Measurements from ENCODE around the gene SORBS2. TPM values are rescaled to one million over a fixed set of nuclear protein-coding genes. Genes with fewer than 3 reads are reported as not detected.

Gene SORBS2
- total and polyA plus RNA-seq, 7 experiments from 2014 or later: 0.21 to 1.4 TPM; not detected in 5

DNA sequence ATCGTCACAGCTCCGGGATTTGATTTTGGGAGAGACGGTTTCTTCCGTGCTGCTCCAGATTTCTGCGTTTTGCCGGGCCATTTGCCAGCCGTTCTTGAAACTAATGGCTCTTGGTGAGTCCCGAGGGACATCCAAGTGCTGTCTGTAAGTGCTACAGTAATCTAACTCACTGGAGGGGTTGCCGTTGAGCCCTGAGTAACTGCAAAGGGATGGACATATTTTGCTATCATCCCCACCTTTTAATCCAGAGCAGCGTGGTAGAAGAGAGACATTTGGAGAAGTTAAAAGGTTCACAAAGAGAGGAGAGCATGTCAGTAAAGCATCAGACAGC, 187.8 kb downstream of the SORBS2 start:
- no peaks in the 10 kb centered on the region for H3K27me3 ChIP-seq (ENCODE audit: control insufficient read depth in 2 of 2, insufficient read depth in 2 of 2, low read length in 2 of 2)
- H3K27ac ChIP-seq (ENCODE audit: low read depth, low read length): no peak overlapping the region
- ChIA-PET POLR2A (no interaction called here), CTCF (no interaction called here)
- H3K36me3 Mint-ChIP-seq: no peaks in the 10 kb centered on the region
- no peak for DNase-seq
- no peak overlapping the region for H3K4me3 Mint-ChIP-seq
- H3K36me3 ChIP-seq (ENCODE audit: control insufficient read depth in 2 of 3, insufficient read depth in 3 of 3, low read length in 3 of 3): no peaks in the 10 kb centered on the region
- H3K27me3 Mint-ChIP-seq: peaks cover 5 to 19% (median 14%) of the 10 kb centered on the region in 5 donors
- no peaks in the 10 kb centered on the region for H3K9me3 ChIP-seq (ENCODE audit: control insufficient read depth in 2 of 3, low read length in 3 of 3)
- H3K27ac Mint-ChIP-seq: no peak overlapping the region
- no peak overlapping the region for H3K4me3 ChIP-seq (ENCODE audit: low read length)
- no peaks in the 10 kb centered on the region for H3K4me1 ChIP-seq (ENCODE audit: control insufficient read depth in 2 of 2, insufficient read depth in 2 of 2, low read length in 2 of 2)
- intact Hi-C loops (cut with micrococcal nuclease): no loop called here
- H3K9me3 Mint-ChIP-seq: peaks cover 0 to 1% (median 0%) of the 10 kb centered on the region in 11 donors
- no peaks in the 10 kb centered on the region for H3K4me1 Mint-ChIP-seq
- ATAC-seq: no peak

DNA sequence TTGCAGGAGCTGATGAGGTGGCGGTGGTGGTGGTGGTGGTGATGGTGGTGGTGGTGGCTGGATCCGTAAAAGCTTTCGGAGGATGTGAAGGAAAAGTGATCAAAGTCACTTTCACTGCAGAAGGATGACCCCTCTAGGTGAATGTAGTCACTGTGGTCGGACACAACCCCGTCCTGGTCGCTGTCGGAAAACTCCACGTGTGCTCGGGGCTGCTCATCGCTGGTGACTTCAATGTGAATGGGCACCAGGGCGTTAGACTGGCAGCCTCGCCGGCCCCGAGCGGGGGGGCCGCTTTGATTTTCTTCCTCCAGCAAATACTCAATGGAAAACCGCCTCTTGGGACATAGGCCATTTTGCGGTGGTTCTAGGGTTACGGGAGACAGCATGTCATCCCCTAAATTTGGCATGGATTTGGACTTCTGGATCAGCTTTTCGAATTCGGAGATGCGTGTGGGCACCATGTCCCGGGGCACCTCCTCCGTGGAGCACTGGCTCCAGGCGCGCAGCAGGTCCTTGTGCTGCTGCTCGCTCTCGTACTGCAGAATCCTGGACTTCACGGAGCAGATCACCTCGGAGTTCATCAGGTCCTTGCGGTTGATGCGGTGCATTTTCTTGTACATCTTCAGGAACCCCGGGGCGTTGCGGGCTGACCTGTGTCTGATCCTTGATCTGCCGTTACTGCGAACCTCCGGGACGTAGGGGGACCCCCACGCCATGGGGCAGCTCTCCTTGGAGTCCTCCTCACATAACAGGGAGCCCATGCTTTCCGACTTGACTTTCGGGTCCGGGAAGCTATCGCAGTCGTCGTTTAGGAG, 188.3 kb downstream of the SORBS2 start:
- ChIA-PET CTCF (no interaction called here), POLR2A (no interaction called here)
- H3K27me3 Mint-ChIP-seq: peaks cover 6 to 16% (median 9%) of the 10 kb centered on the region in 5 donors
- DNase-seq (no peak), ATAC-seq (no peak)
- Histone ChIP-seq H3K9me3 (ENCODE audit: control insufficient read depth in 2 of 3, low read length in 3 of 3) (no peaks in the 10 kb centered on the region), H3K36me3 (ENCODE audit: control insufficient read depth in 2 of 3, insufficient read depth in 3 of 3, low read length in 3 of 3) (no peaks in the 10 kb centered on the region), H3K27me3 (ENCODE audit: control insufficient read depth in 2 of 2, insufficient read depth in 2 of 2, low read length in 2 of 2) (no peaks in the 10 kb centered on the region), H3K27ac (ENCODE audit: low read depth, low read length) (no peak overlapping the region), H3K4me3 (ENCODE audit: low read length) (no peak overlapping the region), H3K4me1 (ENCODE audit: control insufficient read depth in 2 of 2, insufficient read depth in 2 of 2, low read length in 2 of 2) (no peaks in the 10 kb centered on the region)
- H3K9me3 Mint-ChIP-seq: peaks cover 0 to 1% (median 0%) of the 10 kb centered on the region in 11 donors
- no peak overlapping the region for H3K4me3 Mint-ChIP-seq
- no peaks in the 10 kb centered on the region for H3K36me3 Mint-ChIP-seq
- intact Hi-C loops (cut with micrococcal nuclease): no loop called here
- H3K4me1 Mint-ChIP-seq: no peaks in the 10 kb centered on the region
- no peak overlapping the region for H3K27ac Mint-ChIP-seq

DNA sequence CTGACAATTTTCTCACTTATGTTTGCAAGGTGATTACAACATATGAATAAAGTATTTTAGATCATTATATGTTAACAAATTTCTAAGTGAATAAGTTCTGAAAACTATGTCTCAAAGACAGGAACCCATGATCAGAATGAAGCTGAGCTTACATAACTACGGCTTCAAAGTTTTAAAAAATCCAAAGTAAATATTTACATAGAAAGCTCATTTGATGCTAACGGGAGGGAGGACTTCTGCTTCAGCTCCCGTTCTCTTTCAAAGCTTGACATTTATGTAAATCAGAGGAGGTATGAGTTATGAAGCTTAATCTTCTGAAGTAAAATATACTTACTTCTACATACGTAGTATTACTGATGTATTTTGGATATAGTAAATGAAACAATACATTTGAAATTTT, 203.8 kb downstream of the SORBS2 start:
- Mint-ChIP-seq H3K27me3 (peaks cover 5 to 11% (median 10%) of the 10 kb centered on the region in 5 donors), H3K4me1 (peaks cover 0 to 3% (median 0%) of the 10 kb centered on the region in 7 donors), H3K9me3 (peaks cover 0 to 2% (median 0%) of the 10 kb centered on the region in 11 donors), H3K4me3 (no peak overlapping the region), H3K36me3 (no peaks in the 10 kb centered on the region), H3K27ac (no peak overlapping the region)
- Histone ChIP-seq H3K4me3 (ENCODE audit: low read length) (no peak overlapping the region), H3K27me3 (ENCODE audit: control insufficient read depth in 2 of 2, insufficient read depth in 2 of 2, low read length in 2 of 2) (no peaks in the 10 kb centered on the region), H3K9me3 (ENCODE audit: control insufficient read depth in 2 of 3, low read length in 3 of 3) (no peaks in the 10 kb centered on the region), H3K27ac (ENCODE audit: low read depth, low read length) (no peak overlapping the region), H3K4me1 (ENCODE audit: control insufficient read depth in 2 of 2, insufficient read depth in 2 of 2, low read length in 2 of 2) (peaks cover 0 to 4% of the 10 kb centered on the region in 2 donors), H3K36me3 (ENCODE audit: control insufficient read depth in 2 of 3, insufficient read depth in 3 of 3, low read length in 3 of 3) (no peaks in the 10 kb centered on the region)
- ChIA-PET POLR2A (no interaction called here), CTCF (interaction anchor here (1.0 kb wide), 1 partner anchor 11 kb away, joined by 3 read pairs; no protein-coding TSS in a partner anchor)
- intact Hi-C loops (cut with micrococcal nuclease): no loop called here
- DNase-seq: no peak
- ATAC-seq: no peak

DNA sequence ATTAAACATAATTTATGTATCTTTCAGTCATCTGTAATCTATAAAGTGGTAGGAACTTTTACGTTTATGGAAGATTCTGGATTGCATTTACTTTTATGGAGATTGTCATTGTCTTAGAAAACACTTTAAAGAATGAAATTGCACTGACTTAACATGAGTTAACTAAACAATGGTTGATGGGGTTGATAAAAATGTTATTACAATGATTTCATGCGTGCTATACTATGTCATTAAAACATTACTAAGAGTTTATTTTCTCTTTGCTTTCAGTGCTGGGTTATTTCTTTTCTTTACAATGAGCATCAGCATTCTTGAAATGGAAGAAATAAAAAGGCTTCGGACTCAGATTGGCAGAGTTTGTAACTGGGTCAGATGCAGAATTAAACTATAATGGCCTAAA, 209.6 kb downstream of the SORBS2 start:
- no peak overlapping the region for H3K4me3 Mint-ChIP-seq
- intact Hi-C loops (cut with micrococcal nuclease): no loop called here
- H3K9me3 Mint-ChIP-seq: no peaks in the 10 kb centered on the region
- Histone ChIP-seq H3K36me3 (ENCODE audit: control insufficient read depth in 2 of 3, insufficient read depth in 3 of 3, low read length in 3 of 3) (no peaks in the 10 kb centered on the region), H3K27me3 (ENCODE audit: control insufficient read depth in 2 of 2, insufficient read depth in 2 of 2, low read length in 2 of 2) (no peaks in the 10 kb centered on the region), H3K9me3 (ENCODE audit: control insufficient read depth in 2 of 3, low read length in 3 of 3) (no peaks in the 10 kb centered on the region), H3K4me1 (ENCODE audit: control insufficient read depth in 2 of 2, insufficient read depth in 2 of 2, low read length in 2 of 2) (no peaks in the 10 kb centered on the region), H3K4me3 (ENCODE audit: low read length) (no peak overlapping the region), H3K27ac (ENCODE audit: low read depth, low read length) (no peak overlapping the region)
- H3K4me1 Mint-ChIP-seq: peaks cover 0 to 3% (median 0%) of the 10 kb centered on the region in 7 donors
- no peak for ATAC-seq
- H3K27me3 Mint-ChIP-seq: peaks cover 13 to 30% (median 17%) of the 10 kb centered on the region in 5 donors
- no peak for DNase-seq
- H3K27ac Mint-ChIP-seq: no peak overlapping the region
- CTCF ChIA-PET: no interaction called here
- H3K36me3 Mint-ChIP-seq: no peaks in the 10 kb centered on the region
- POLR2A ChIA-PET: no interaction called here

DNA sequence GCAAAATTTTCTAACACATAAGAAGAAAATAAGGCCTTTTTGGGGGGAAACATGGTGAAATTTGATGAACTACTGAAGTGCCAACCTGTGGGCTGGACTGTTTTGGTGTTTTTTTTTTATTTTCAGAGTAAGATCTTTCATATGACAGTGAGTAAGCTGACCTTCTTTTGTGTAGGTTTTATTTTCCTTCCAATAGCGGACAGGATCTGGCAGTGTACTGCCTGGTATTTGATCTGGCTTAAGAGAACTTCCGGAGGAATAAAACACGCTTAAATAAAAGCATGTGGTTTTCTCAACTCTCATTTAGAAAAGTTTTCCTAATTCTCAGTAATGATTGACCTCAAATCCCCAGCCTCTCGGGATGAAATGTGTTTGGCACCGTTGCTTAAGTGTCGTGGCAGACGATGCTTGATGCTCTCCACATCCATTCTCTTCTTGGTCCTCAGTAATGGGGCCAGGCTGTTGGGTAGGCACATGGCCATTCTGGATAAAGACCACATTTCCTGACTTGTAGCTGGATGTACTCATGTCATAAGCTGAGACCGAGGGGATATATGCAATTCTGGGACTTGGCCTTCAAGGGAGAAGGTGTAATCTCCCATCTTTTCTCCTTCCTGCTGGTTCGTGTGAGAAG, 211.1 kb downstream of the SORBS2 start:
- H3K9me3 ChIP-seq (ENCODE audit: control insufficient read depth in 2 of 3, low read length in 3 of 3): no peaks in the 10 kb centered on the region
- H3K4me1 Mint-ChIP-seq: peaks cover 0 to 4% (median 0%) of the 10 kb centered on the region in 7 donors
- peaks cover 18 to 30% (median 22%) of the 10 kb centered on the region in 5 donors for H3K27me3 Mint-ChIP-seq
- peaks cover 0 to 2% (median 0%) of the 10 kb centered on the region in 11 donors for H3K9me3 Mint-ChIP-seq
- H3K36me3 ChIP-seq (ENCODE audit: control insufficient read depth in 2 of 3, insufficient read depth in 3 of 3, low read length in 3 of 3): no peaks in the 10 kb centered on the region
- DNase-seq (no peak), ATAC-seq (no peak)
- ChIA-PET CTCF (interaction anchor here (1.0 to 1.1 kb wide), 2 partner anchors 27 to 174 kb away, joined by 3 read pairs; no protein-coding TSS in a partner anchor), POLR2A (no interaction called here)
- intact Hi-C loops (cut with micrococcal nuclease): no loop called here
- no peak overlapping the region for H3K4me3 ChIP-seq (ENCODE audit: low read length)
- H3K4me3 Mint-ChIP-seq: no peak overlapping the region
- H3K27ac ChIP-seq (ENCODE audit: low read depth, low read length): no peak overlapping the region
- H3K27ac Mint-ChIP-seq: no peak overlapping the region
- no peaks in the 10 kb centered on the region for H3K36me3 Mint-ChIP-seq
- peaks cover 0 to 5% of the 10 kb centered on the region in 2 donors for H3K27me3 ChIP-seq (ENCODE audit: control insufficient read depth in 2 of 2, insufficient read depth in 2 of 2, low read length in 2 of 2)
- H3K4me1 ChIP-seq (ENCODE audit: control insufficient read depth in 2 of 2, insufficient read depth in 2 of 2, low read length in 2 of 2): no peaks in the 10 kb centered on the region

DNA sequence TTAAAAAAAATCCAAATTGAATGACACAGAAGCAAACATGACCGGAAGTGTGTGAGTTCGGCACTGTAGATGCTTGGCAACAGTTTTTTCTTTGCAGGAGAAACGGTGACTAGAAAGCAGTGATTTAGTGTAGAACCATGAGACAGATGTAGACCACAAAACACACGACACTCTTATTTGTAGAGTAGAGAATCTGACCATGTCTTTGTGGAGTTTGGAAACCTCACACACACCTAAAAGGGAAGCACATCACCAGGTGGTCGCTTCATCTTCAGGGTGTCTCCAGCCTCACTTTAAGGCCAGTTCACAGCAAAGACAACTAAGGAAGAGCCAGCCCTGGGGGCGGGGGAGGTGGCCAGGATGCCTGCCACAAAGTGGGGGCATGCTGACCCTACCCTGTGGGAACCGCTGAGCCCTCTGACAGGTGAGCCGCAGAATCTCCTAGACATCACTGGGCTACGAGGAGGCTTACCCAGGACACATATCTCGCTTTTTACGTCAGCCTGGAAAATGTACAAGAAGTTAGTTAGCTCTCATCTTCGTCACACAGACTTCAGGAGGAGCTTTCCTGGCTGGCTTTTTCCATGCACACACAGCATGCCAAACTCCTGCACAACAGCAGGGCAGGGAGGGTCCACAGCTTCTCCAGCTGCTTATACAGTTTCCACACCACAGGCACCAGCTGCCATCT, 212.3 kb downstream of the SORBS2 start:
- no peak overlapping the region for H3K4me3 Mint-ChIP-seq
- intact Hi-C loops (cut with micrococcal nuclease): loop anchor here (5.0 kb wide), 2 partner anchors 387 to 392 kb away; partner anchors contain the start of gene SNX25 (in 1 of the 2)
- H3K36me3 Mint-ChIP-seq: no peaks in the 10 kb centered on the region
- peaks cover 14 to 33% (median 22%) of the 10 kb centered on the region in 5 donors for H3K27me3 Mint-ChIP-seq
- CTCF ChIA-PET: no interaction called here
- POLR2A ChIA-PET: no interaction called here
- peak overlapping the region in 1 of 9 donors; percentile 63 for H3K27ac Mint-ChIP-seq
- H3K9me3 Mint-ChIP-seq: peaks cover 0 to 2% (median 0%) of the 10 kb centered on the region in 11 donors
- Histone ChIP-seq H3K4me3 (ENCODE audit: low read length) (no peak overlapping the region), H3K36me3 (ENCODE audit: control insufficient read depth in 2 of 3, insufficient read depth in 3 of 3, low read length in 3 of 3) (no peaks in the 10 kb centered on the region), H3K9me3 (ENCODE audit: control insufficient read depth in 2 of 3, low read length in 3 of 3) (no peaks in the 10 kb centered on the region), H3K27me3 (ENCODE audit: control insufficient read depth in 2 of 2, insufficient read depth in 2 of 2, low read length in 2 of 2) (peaks cover 4 to 5% of the 10 kb centered on the region in 2 donors), H3K4me1 (ENCODE audit: control insufficient read depth in 2 of 2, insufficient read depth in 2 of 2, low read length in 2 of 2) (no peaks in the 10 kb centered on the region), H3K27ac (ENCODE audit: low read depth, low read length) (no peak overlapping the region)
- H3K4me1 Mint-ChIP-seq: peaks cover 0 to 4% (median 0%) of the 10 kb centered on the region in 7 donors
- no peak for ATAC-seq
- no peak for DNase-seq
